Measurements from ENCODE around the gene PVR.
"Not testable (repeated sequence)": the region's sequence is repeated elsewhere in the genome, so short reads cannot be mapped to it uniquely, and the experiment has no call there.

PVR gene

GRCh38 chr19:44645407-44646048 lies 1.8 kb downstream of the PVR start:
- DNase-seq (ENCODE audit: low read depth): no peak

- no peak for DNase-seq (ENCODE audit: low read depth)
Observed at GRCh38 chr19:44646049-44646416, 2.3 kb downstream of the PVR start.

- no peak for DNase-seq (ENCODE audit: low read depth)
Observed at GRCh38 chr19:44647144-44647543, 3.4 kb downstream of the PVR start.

GRCh38 chr19:44648631-44649251 lies 5.0 kb downstream of the PVR start:
- no peak for DNase-seq (ENCODE audit: low read depth)

- no peak for DNase-seq (ENCODE audit: low read depth)
Observed at GRCh38 chr19:44649578-44650145, 6.0 kb downstream of the PVR start.

GRCh38 chr19:44653343-44653742 lies 9.6 kb downstream of the PVR start:
- DNase-seq (ENCODE audit: low read depth): no peak

GRCh38 chr19:44653977-44654774 lies 10.5 kb downstream of the PVR start:
- peak; percentile 41 for DNase-seq (ENCODE audit: low read depth)

GRCh38 chr19:44657211-44657921 lies 13.7 kb downstream of the PVR start:
- DNase-seq (ENCODE audit: low read depth): peak; percentile 45

- no peak for DNase-seq (ENCODE audit: low read depth)
Observed at GRCh38 chr19:44658069-44658733, 14.5 kb downstream of the PVR start.

- DNase-seq (ENCODE audit: low read depth): no peak
Observed at GRCh38 chr19:44660081-44660480, 16.4 kb downstream of the PVR start.

- no peak for DNase-seq (ENCODE audit: low read depth)
Observed at GRCh38 chr19:44661205-44661604, 17.5 kb downstream of the PVR start.

- DNase-seq (ENCODE audit: low read depth): no peak
Observed at GRCh38 chr19:44661904-44662303, 18.2 kb downstream of the PVR start.

- DNase-seq (ENCODE audit: low read depth): no peak
Observed at GRCh38 chr19:44662691-44663385, 19.1 kb downstream of the PVR start.

- no peak for DNase-seq (ENCODE audit: low read depth)
Observed at GRCh38 chr19:44663996-44664395, 20.3 kb downstream of the PVR start.

- DNase-seq (ENCODE audit: low read depth): no peak
Observed at GRCh38 chr19:44664976-44665375, 21.3 kb downstream of the PVR start.

- DNase-seq (ENCODE audit: low read depth): no peak
Observed at GRCh38 chr19:44666852-44667556, 23.3 kb downstream of the PVR start.

GRCh38 chr19:44668985-44669764 lies 25.5 kb downstream of the PVR start:
- no peak for DNase-seq (ENCODE audit: low read depth)

GRCh38 chr19:44670027-44670426 lies 26.3 kb downstream of the PVR start:
- not testable (repeated sequence) for DNase-seq (ENCODE audit: low read depth)

GRCh38 chr19:44671400-44671799 lies 27.7 kb downstream of the PVR start, which contains the start of gene CEACAM19:
CEACAM19 (plus strand) TSS chr19:44671482; CDS start chr19:44671932, 450 bp downstream.
- no peak for DNase-seq (ENCODE audit: low read depth)

All from CMK (cell line).